Endothelial cell of umbilical vein (primary cell): ENCODE measurements around the gene MED15. TPM values are rescaled to one million over a fixed set of nuclear protein-coding genes. Genes with fewer than 3 reads are reported as not detected.
A peak's percentile ranks its signal among the peaks of the same experiment; 100 is the strongest.

ENCODE experiments used
- BruUV-seq: library from RNA; stranded (reverse); fragments of 400-500 nt; replicated peaks from 2 replicates; lab custom pipeline; 2021; lab: Mats Ljungman, UMichigan
- CTCF ChIA-PET: fragments of 300-600, 350-600 bp; sonication (Branson Sonifier 250); formaldehyde crosslinking; loops from one replicate; lab custom pipeline; 2021; ENCODE audit warnings: antibody characterized with exemption, inconsistent platforms; lab: Charles Lee
- POLR2A ChIA-PET: fragments of 300-600, 350-600 bp; sonication (Branson Sonifier 250); formaldehyde crosslinking; loops from one replicate; lab custom pipeline; 2021; ENCODE audit warnings: antibody characterized with exemption, inconsistent platforms; lab: Charles Lee
- DNase-seq: peaks from one replicate; pipeline ENCODE4 v3.0.0-alpha.2; 2011; ENCODE audit warnings: low read depth, low spot score
- FAIRE-seq: peaks from 2 replicates; lab custom pipeline; 2011; peaks lifted over from hg19 to GRCh38; lab: Jason Lieb, UNC
- H2AFZ ChIP-seq: 2 replicates; pipeline ENCODE4 v1.6.0; 2012; ENCODE audit warnings: low read depth, low read length, control low read depth, inconsistent platforms
- H3K27ac ChIP-seq: 2 replicates; pipeline ENCODE4 v1.5.1; 2011; ENCODE audit warnings: low read depth, mild to moderate bottlenecking, control low read depth, low read length, moderate library complexity; ENCODE audit not compliant: insufficient read depth
- H3K27me3 ChIP-seq, 2 experiments: 2 replicates each; pipeline versions ENCODE4 v1.6.0 to v1.6.1; 2011; ENCODE audit warnings: low read length in 2 of 2, mixed read lengths in 1 of 2; ENCODE audit not compliant: control insufficient read depth in 2 of 2, insufficient read depth in 2 of 2
- H3K36me3 ChIP-seq, 2 experiments: 2 replicates in 1 of 2; 3 replicates in 1 of 2; pipeline ENCODE4 v1.5.1; 2011; ENCODE audit warnings: low read length in 2 of 2, mild to moderate bottlenecking in 1 of 2, moderate library complexity in 1 of 2; ENCODE audit not compliant: control insufficient read depth in 2 of 2, insufficient read depth in 2 of 2; ENCODE audit errors: extremely low read depth in 1 of 2
- H3K4me1 ChIP-seq: 3 replicates; pipeline ENCODE4 v1.5.1; 2011; ENCODE audit warnings: mild to moderate bottlenecking, low read length; ENCODE audit not compliant: control insufficient read depth, insufficient read depth; ENCODE audit errors: extremely low read depth
- H3K4me2 ChIP-seq: 2 replicates; pipeline ENCODE4 v1.6.1; 2011; ENCODE audit warnings: low read length, control low read depth, mixed read lengths; ENCODE audit not compliant: insufficient read depth
- H3K4me3 ChIP-seq, 3 experiments: fragments of 200-600 bp in 1 of 3; sonication (generic), shearing (Covaris generic) in 1 of 3; replicated peaks in 1 of 3; 2 replicates each; pipeline ENCODE4 v1.5.1; 2011 to 2016; ENCODE audit warnings: control low read depth in 3 of 3, low read length in 3 of 3, mild to moderate bottlenecking in 2 of 3, inconsistent platforms in 1 of 3, low read depth in 1 of 3, moderate library complexity in 1 of 3; ENCODE audit not compliant: insufficient read depth in 1 of 3
- H3K79me2 ChIP-seq: 2 replicates; pipeline ENCODE4 v1.6.0; 2012; ENCODE audit warnings: low read length, inconsistent platforms; ENCODE audit not compliant: control insufficient read depth, insufficient read depth
- H3K9ac ChIP-seq: replicated peaks from 2 replicates; pipeline ENCODE3; 2011; ENCODE audit warnings: low read length, control low read depth; ENCODE audit not compliant: insufficient read depth; ENCODE audit errors: extremely low read depth
- H3K9me1 ChIP-seq: replicated peaks from 3 replicates; pipeline ENCODE4 v1.6.0; 2011; ENCODE audit warnings: mild to moderate bottlenecking, low read length; ENCODE audit not compliant: control insufficient read depth, insufficient read depth; ENCODE audit errors: extremely low read depth
- H3K9me3 ChIP-seq: replicated peaks from 2 replicates; pipeline ENCODE4 v1.5.1; 2012; ENCODE audit warnings: low read length, inconsistent platforms; ENCODE audit not compliant: control insufficient read depth, insufficient read depth
- H4K20me1 ChIP-seq: replicated peaks from 2 replicates; pipeline ENCODE3; 2011; ENCODE audit warnings: mild to moderate bottlenecking, low read length; ENCODE audit not compliant: control insufficient read depth, insufficient read depth; ENCODE audit errors: extremely low read depth
- EZH2 ChIP-seq: IDR thresholded peaks from 2 replicates; pipeline ENCODE4 v1.6.1; 2012; ENCODE audit warnings: borderline replicate concordance, low read depth, mild to moderate bottlenecking, moderate library complexity, low read length, inconsistent platforms; ENCODE audit not compliant: severe bottlenecking
- FOS ChIP-seq: IDR thresholded peaks from 2 replicates; pipeline ENCODE4 v1.6.1; 2011; ENCODE audit warnings: mild to moderate bottlenecking, low read length, moderate library complexity, borderline replicate concordance; ENCODE audit not compliant: insufficient read depth
- GATA2 ChIP-seq: IDR thresholded peaks from 2 replicates; pipeline ENCODE4 v1.7.0; 2011; ENCODE audit warnings: low read depth, mild to moderate bottlenecking, moderate library complexity, mixed read lengths, low read length; ENCODE audit not compliant: insufficient read length, insufficient read depth
- MYC ChIP-seq: IDR thresholded peaks from one replicate; pipeline ENCODE4 v1.6.1; 2011; ENCODE audit warnings: mild to moderate bottlenecking, low read depth, low read length
- POLR2A ChIP-seq: IDR thresholded peaks from 2 replicates; pipeline ENCODE4 v1.6.1; 2012; ENCODE audit warnings: low read depth, mild to moderate bottlenecking, control low read depth, low read length
- POLR2AphosphoS5 ChIP-seq: IDR thresholded peaks from 2 replicates; pipeline ENCODE4 v1.6.1; 2012; ENCODE audit warnings: low read depth, mild to moderate bottlenecking, control low read depth, low read length, moderate library complexity; ENCODE audit not compliant: insufficient read depth
- dilution Hi-C: fragments of 300-500 bp; cut with MboI; formaldehyde crosslinking; loops from one replicate; pipeline ENCODE4 v1.15.0; 2019; ENCODE audit warnings: low sequenced_read_pairs; ENCODE audit not compliant: extremely low pct_ligation_motif_present
- intact Hi-C: fragments of 100-400 bp; cut with micrococcal nuclease; formaldehyde crosslinking; loops from one replicate; pipeline ENCODE4 v1.10.0; 2022
- polyA plus RNA-seq, 4 experiments: library from polyadenylated mRNA; depleted of rRNA in 3 of 4; stranded (reverse) in 3 of 4; unstranded in 1 of 4; fragments of >200 nt; gene quantifications; 2 replicates each; pipeline versions ENCODE4 v1.2.1 to v1.2.3, GENCODE V29; 2011 to 2012; ENCODE audit warnings: missing spikeins in 1 of 4
- total RNA-seq: library from RNA; stranded (reverse); gene quantifications from 2 replicates; pipeline ENCODE4 v1.2.3, GENCODE V29; 2021
- TF ChIP-seq, protein P1 (sequence below), 2 donors: IDR thresholded peaks; 1 replicate in 1 of 2; 2 replicates in 1 of 2; pipeline ENCODE4 v1.5.1; 2011; ENCODE audit warnings: low read length in 2 of 2, mild to moderate bottlenecking in 2 of 2, moderate library complexity in 2 of 2, control low read depth in 1 of 2, inconsistent platforms in 1 of 2, low read depth in 1 of 2; ENCODE audit not compliant: insufficient read depth in 1 of 2; ENCODE audit errors: extremely low read depth in 1 of 2

The MED15 gene
- total and polyA plus RNA-seq, 2 donors (not counting 3 experiments of a cell fraction or from before 2014, with no cell fraction given) = 68.1 to 138 TPM

DNA sequence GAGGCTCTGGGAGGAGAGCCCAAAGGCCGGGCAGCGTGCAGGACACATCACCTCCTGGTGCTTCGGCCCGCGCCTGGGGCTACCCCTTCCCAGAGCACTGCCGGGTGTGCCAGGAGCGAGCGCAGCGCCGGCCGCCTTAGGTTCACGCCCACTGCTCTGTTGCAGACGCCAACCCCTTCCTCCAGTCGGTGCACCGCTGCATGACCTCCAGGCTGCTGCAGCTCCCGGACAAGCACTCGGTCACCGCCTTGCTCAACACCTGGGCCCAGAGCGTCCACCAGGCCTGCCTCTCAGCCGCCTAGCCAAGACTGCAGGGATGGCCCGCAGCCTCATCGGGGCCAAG is 79.0 kb downstream of the MED15 start:
- intact Hi-C loops (no loop called here), dilution Hi-C loops (no loop called here)
- no peaks in the 10 kb centered on the region for H3K9me1 ChIP-seq
- no peak overlapping the region for H3K4me2 ChIP-seq
- H3K4me1 ChIP-seq = no peaks in the 10 kb centered on the region
- H3K9me3 ChIP-seq = no peaks in the 10 kb centered on the region
- no peaks in the 10 kb centered on the region for H4K20me1 ChIP-seq
- H3K4me3 ChIP-seq = no peak overlapping the region
- H2AFZ ChIP-seq = no peak overlapping the region
- ChIA-PET CTCF (no interaction called here), POLR2A (no interaction called here)
- H3K27me3 ChIP-seq = no peaks in the 10 kb centered on the region
- DNase-seq (no peak), FAIRE-seq (no peak)
- no TSS peak for BruUV-seq
- peaks cover 22 to 55% of the 10 kb centered on the region in 2 experiments for H3K36me3 ChIP-seq
- TF ChIP-seq POLR2AphosphoS5 = no peak
- TF ChIP-seq POLR2A = no peak
- no peak overlapping the region for H3K9ac ChIP-seq
- H3K27ac ChIP-seq = no peak overlapping the region
- H3K79me2 ChIP-seq = no peaks in the 10 kb centered on the region

DNA sequence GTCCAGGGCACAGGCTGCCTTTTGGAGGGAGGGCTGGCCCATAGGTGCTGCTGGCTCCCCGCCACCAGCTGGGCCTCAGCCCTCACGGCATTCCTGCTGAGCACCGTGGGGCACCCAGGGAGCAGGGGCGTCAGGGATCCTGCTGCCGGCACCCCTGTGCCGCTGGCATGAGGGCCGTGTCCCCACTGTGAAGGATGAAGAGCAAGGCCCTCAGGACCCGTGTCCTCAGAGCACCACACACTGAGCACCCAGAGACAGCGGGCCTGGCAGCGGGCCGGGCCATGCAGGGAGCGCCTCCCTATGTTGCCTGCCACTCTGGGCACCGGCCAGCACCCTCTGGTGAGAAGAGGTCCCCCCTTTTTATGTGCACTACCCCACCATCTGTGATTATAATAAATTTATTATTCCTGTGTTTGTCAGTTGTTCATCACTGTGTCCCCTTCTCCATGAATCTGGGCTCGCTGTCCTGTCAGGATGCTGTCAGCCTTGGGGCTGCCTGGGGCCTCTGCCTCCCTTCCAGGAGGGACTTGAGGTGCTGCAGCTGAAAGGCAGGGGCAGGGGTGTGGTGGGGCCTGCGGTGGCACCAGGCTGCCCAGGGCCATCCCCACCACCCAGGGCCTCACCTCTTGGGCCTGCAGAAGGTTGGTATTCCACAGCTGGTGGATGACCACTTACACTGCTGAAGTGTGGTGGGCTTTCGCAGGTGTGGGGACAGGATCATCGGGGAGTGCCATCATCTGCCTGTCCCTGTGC is 80.0 kb downstream of the MED15 start:
- Histone ChIP-seq H3K27me3 (no peaks in the 10 kb centered on the region), H3K79me2 (no peaks in the 10 kb centered on the region), H3K4me1 (no peaks in the 10 kb centered on the region), H3K9me1 (no peaks in the 10 kb centered on the region), H3K4me3 (no peak overlapping the region), H3K36me3 (peaks cover 22 to 46% of the 10 kb centered on the region in 2 experiments), H2AFZ (no peak overlapping the region), H3K9ac (no peak overlapping the region), H4K20me1 (no peaks in the 10 kb centered on the region), H3K9me3 (no peaks in the 10 kb centered on the region), H3K4me2 (no peak overlapping the region), H3K27ac (no peak overlapping the region)
- TSS peak; percentile 66 for BruUV-seq
- TF ChIP-seq FOS = no peak
- no peak for TF ChIP-seq MYC
- no peak for TF ChIP-seq GATA2
- TF ChIP-seq, protein P1, sequence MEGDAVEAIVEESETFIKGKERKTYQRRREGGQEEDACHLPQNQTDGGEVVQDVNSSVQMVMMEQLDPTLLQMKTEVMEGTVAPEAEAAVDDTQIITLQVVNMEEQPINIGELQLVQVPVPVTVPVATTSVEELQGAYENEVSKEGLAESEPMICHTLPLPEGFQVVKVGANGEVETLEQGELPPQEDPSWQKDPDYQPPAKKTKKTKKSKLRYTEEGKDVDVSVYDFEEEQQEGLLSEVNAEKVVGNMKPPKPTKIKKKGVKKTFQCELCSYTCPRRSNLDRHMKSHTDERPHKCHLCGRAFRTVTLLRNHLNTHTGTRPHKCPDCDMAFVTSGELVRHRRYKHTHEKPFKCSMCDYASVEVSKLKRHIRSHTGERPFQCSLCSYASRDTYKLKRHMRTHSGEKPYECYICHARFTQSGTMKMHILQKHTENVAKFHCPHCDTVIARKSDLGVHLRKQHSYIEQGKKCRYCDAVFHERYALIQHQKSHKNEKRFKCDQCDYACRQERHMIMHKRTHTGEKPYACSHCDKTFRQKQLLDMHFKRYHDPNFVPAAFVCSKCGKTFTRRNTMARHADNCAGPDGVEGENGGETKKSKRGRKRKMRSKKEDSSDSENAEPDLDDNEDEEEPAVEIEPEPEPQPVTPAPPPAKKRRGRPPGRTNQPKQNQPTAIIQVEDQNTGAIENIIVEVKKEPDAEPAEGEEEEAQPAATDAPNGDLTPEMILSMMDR (IDR thresholded peaks at IDR 0.05; ENCODE audit: extremely low read depth in 1 of 2, insufficient read depth in 1 of 2, low read depth in 1 of 2, low read length in 2 of 2) = no peak
- TF ChIP-seq POLR2A = no peak
- TF ChIP-seq EZH2 = no peak
- no peak for TF ChIP-seq POLR2AphosphoS5
- FAIRE-seq (no peak), DNase-seq (no peak)
- ChIA-PET CTCF (interaction anchor here (0.8 kb wide), 1 partner anchor 169 kb away, joined by 3 read pairs; no protein-coding TSS in a partner anchor), POLR2A (no interaction called here)
- intact Hi-C loops = no loop called here
- dilution Hi-C loops = no loop called here
